Hematopoietic multipotent progenitor cell treated with erythropoietin and hydrocortisone succinate and interleukin-3 and kit ligand, for 6 days (in vitro differentiated cells): ENCODE results near the gene UBE2G1.
"Not testable (repeated sequence)": the region's sequence is repeated elsewhere in the genome, so short reads cannot be mapped to it uniquely, and the experiment has no call there.

Experiments used
- DNase-seq: peaks from one replicate; pipeline ENCODE4 v3.0.0-alpha.2; 2015

Gene UBE2G1, protein sequence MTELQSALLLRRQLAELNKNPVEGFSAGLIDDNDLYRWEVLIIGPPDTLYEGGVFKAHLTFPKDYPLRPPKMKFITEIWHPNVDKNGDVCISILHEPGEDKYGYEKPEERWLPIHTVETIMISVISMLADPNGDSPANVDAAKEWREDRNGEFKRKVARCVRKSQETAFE

DNA sequence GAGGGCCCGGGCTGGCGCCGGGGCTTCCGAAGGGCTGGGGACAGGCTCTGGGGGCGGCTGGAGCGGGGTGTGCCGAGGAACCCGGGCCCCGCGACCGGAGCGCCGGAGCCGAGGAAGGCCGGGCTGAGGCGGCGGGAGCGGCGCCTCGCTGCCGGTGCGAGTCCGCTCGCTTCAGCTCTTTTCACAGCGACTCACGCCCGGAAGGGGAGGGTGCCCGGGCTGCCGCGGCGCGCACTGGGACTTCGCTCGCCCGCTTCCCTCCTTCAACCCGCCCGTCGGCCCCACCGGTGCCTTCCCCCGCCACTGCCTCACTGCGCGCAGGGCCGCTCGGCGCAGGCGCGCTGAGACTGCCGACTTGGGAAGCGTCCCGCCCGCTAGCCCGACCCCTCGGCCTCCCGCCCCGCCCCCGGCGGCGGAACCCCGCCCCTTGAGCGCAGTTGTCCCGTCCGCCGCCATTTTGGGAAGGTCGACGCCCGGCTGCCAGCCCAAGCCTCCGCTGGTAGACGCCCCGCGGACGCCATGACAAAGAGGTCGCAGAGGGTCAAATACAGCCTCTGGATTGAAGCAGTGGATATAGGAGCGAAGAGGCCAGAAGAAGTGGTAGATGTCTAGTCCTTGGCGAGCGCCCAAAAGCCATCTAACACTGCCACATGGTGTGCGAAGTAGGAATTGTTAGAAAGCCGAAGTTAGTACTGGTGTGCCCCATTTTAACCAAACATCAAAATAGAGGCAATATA is at the start of gene UBE2G1:
Gene UBE2G1, minus strand, starts transcription at position 349 of the 737 bp plus-strand sequence. CDS start 359 bp downstream, outside the sequence.
- peak; percentile 99 for DNase-seq

DNA sequence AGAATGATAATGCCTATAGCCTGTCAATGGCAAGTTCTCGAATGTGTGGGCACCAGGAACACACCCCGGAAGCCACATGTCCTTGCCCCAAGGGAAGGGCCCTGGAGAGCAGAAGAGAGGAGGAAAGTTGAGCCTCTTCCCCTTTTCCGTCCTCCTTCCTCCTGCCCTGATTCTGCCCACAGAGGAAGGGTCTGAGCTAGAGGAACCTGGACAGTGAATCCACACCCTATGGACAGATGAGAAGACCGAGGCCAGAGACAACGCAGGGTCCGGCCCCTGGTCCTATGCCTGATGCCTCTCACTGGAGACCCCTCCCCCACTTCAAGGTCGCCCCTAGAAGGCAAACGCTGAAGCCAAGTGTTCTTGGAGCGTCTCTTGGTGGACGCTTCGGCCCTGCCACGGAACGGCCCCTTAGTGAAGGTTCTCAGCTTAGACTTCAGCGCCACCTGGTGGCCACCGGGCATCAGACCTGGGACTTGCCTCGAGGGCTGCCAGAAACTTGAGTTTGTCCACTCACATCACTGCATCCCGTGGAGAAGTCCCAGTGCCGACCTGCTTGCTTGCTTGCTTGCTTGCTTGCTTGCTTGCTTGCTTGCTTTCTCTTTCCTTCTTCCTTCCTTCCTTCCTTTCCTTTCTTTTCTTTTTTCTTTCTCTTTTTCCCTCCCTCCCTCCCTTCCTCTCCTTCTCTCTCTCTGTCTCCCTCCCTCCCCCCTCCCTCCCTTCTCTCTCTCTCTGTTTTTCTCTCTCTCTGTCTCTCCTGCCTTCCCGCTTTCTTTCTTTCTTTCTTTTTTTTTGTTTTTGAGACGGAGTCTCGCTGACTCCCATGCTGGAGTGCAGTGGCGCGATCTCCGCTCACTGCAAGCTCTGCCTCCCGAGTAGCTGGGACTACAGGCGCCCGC is 46.7 kb upstream of the UBE2G1 start:
- DNase-seq = peak; percentile 94

DNA sequence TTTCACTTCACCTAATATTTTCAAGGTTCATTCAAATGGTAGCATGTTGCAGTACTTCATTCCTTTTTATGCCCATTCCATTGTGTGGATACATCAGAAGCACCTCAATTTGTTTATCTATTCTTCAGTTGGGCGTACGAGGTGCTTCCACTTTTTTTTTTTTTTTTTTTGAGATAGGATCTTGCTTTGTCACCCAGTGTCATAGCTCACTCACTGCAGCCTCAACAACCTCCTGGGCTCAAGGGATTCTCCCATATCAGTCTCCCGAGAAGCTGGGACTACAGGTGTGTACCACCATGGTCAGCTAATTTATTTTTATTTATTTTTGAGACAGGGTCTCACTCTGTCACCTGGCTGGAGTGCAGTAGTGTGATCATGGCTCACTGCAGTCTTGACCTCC is 44.7 kb upstream of the UBE2G1 start:
- DNase-seq = peak; percentile 36

DNA sequence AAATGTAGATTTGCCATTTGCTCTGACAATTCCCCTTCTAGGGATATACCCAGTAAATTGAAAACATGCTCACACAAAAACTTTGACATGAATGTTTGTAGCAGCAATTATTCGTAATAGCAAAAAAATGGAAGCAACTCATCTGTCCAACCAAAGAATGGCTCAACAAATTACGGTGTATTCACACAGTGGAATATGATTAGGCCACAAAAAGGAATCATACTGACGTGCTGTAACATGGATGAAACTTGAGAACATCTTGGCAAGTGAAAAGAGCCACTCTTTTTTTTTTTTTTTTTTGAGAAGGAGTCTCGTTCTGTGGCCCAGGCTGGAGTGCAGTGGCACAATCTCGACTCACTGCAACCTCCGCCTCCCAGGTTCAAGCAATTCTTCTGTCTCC is 43.2 kb upstream of the UBE2G1 start:
- no peak for DNase-seq

DNA sequence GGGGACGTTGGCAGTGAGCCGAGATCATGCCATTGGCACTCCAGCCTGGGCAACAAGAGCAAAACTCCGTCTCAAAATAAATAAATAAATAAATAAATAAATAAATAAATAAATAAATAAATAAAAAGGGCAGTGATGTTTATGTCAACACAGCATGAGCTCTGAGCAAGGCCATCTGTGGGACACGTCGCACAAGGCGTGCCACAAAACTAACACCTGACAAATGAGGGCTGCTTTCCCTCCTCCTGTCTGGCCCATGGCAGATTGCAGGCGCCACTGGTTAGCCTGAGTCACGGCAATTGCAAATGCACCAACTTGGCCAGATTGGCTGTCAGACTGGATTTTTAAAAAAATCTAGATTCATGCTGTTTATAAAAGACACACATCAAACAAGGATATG is 41.4 kb upstream of the UBE2G1 start:
- no peak for DNase-seq

DNA sequence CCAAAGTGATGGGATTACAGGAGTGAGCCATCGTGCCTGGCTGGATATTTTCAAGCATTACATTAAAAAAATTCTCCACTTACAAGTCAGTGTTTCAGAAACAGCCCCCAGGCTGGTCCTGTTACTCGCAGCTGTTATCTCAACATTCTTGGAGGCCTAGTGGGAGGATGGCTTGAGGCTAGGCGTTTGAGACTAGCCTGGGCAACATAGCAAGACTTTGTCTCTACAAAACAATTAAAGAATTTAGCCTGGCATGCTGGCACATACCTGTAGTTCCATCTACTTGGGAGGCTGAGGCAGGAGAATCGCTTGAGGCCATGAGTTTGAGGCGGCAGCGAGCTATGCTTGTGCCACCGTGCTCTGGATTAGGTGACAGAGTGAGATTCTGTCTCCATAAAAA is 40.7 kb upstream of the UBE2G1 start:
- DNase-seq = no peak

DNA sequence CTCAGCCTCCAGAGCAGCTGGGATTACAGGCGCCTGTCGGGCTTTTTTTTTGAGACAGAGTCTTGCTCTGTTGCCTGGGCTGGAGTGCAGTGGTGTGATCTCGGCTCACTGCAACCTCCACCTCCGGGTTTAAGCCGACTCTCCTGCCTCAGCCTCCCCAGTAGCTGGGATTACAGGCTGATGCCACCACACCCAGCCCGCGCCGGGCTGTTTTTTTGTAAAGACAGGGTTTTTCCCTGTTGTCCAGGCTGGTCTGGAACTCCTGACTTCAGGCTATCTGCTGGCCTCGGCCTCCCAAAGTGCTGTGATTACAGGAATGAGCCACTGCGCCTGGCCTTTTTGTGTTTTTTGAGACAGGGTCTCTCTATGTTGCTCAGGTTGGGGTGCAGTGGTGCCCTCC is 39.9 kb upstream of the UBE2G1 start:
- DNase-seq = no peak

DNA sequence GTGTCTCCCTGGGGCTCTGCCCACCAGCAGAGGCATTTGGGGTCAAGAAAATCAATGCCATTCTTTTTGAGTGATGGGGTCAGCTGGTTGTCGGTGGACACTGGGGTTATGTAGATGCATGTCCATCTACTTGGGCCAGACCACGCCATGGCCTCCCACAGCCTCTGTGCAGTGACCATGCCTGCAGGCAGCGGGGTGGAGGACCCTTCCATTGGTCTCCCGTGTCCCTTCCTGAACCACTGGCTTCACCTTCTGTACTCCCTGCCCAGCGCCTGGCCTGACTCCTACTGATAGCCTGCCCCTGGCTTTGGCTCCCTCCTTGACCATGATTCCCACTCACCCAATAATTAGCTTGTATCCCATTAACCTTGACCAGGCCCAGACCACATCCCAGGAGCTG is 39.2 kb upstream of the UBE2G1 start:
- DNase-seq = no peak

DNA sequence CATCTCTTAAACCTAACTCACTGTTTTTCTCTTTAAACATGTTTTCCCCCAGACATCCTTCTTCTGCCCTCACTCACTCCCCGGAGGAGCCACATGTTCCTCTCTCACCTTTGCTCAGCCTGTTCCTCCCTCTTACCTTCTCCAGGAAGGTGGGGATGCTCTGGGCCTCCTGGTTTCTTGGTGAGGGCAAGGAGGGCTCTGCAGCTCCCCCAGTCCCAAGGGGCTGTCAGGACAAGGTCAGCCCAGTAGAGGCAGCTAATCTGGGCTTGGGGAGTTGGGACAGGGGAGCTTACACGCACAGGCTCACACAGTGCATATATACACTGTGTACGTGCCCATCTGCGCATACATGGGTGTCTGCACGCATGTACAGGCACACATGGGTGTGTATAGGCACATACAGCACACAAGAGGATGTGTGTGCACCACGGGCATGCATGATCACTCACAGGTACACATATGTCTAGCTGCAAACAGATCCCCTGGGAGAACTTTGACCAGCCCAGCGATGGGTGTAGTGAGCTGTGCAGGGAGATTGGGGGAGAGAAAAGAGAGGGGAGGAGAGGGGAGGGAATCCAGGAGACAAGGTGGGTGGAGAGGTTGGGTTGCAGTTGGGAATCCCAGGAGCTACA is 38.7 kb upstream of the UBE2G1 start:
- no peak for DNase-seq

DNA sequence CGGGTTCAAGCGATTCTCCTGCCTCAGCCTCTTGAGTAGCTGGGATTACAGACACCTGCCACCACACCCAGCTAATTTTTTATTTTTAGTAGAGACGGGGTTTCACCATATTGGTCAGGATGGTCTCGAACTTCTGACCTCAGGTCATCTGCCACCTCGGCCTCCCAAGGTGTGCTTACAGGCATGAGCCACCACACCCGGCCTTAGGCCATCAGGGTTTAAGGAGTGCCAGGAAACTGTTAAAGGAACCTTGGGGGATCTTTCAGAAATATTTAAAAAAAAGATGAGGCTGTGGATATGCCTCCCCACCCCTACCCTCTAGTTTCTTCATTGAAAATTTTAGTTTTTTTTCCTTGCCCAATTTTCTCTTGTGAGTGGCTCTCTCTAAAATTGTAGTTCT is 31.4 kb upstream of the UBE2G1 start:
- DNase-seq = no peak

DNA sequence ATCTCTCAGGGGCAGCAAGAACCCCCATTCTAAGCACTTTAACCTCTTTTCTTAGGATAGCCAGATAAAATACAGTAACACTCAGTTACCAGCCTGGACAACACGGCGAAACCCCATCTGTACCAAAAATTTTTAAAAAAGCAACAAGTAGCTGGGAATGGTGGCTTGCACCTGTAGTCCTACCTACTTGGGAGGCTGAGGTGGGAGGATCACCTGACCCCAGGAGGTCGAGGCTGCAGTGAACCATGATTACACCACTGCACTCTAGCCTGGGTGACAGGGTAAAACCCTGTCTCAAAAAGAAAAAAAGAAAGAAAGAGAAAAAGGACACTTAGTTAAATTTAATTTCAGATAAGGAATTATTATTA is 28.6 kb upstream of the UBE2G1 start:
- DNase-seq = no peak

DNA sequence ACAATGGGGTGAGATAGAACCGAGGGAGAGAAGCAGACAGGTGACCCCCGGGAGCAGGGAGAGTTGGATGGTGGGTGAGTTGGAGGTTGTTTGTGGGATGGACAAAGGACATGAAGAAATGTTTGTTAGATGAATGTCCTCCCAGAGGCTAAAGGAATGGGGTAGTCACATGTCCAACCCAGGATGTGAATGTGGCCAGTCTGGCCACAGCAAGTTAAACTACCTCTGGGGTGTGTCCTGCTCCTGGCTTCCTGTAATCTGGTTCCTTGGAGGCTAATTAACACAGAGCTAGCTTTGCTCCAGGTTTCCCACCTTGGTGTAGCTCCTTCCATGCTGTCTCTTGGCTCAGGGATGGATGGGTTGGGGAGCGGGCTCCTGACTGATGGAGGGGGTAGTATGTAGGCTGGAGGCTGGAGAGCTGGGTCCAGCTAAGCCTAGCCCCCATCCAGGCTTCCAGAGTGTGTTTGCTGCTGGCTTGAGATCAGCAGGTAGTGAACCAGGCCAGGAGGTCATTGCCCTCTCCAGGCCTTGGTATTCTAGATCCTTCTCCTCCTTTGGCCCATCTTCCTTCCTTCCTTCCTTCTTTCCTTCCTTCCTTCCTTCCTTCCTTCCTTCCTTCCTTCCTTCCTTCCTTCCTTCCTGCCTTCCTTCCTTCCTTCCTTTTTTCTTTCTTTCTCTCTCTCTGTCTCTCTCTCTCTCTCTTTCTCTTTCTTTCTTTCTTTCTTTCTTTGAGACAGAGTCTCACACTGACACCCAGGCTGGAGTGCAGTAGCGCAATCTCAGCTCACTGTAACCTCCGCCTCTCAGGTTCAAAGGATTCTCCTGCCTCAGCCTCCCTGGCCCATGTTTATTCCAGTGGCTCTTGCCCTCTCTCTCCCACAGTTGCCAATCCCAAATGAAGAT is 28.0 kb upstream of the UBE2G1 start:
- DNase-seq = no peak

DNA sequence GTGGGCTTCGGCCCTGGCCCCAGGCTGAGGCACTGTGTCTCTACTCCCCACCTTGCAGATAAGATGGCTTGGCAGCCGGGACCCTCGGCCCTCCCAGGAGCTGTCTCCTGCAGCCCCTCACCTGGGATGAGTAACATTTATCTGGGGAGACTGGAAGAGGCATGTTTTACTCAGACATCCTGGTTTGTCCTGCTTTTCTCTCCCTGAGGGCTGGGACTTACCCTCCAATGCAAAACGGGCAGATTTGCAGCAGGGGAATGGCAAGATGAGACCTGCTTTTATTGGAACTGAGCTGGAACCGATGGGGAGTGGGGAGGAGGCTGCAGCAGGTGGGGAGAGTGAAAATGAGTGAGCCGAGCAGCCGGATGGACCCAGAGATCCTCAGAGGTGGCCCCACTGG is 27.3 kb upstream of the UBE2G1 start:
- DNase-seq = no peak

DNA sequence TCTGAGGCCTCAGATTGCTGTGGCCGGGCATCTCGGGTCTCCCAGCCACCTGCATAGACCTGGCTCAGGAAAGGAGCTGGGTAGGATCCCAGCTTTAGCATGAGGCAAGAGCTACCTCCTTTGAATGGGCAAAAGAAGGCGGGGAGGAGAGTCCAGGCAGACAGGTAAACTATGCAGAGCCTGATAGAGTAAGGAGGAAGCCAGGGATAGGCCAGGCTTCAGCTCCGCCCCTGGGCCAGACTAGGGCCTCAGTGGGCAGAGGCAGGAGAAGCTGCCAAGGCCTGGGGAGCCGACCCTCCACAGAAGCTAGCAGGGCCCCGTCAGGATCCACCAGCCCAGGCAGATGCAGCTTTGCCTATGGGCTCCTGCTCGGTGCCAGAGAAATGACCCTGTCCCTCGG is 22.6 kb upstream of the UBE2G1 start:
- DNase-seq = no peak

DNA sequence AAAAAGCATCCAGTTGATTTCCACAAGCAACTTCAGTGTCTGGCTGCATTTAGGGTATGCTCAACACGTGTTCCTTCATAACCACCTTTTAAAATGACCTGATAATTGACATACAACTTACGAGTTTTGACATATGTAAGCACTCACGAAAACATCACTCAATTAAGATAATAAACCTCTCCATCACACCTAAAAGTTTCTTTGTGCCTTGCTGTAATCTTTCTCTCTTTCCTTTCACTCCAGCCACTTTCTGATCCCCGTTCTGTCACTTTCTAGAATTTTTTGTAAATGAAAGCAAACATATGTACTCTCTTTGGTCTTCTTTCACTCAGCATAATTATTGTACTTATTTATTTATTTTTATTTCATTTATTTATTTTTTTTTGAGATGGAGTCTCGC is 20.7 kb upstream of the UBE2G1 start:
- no peak for DNase-seq

DNA sequence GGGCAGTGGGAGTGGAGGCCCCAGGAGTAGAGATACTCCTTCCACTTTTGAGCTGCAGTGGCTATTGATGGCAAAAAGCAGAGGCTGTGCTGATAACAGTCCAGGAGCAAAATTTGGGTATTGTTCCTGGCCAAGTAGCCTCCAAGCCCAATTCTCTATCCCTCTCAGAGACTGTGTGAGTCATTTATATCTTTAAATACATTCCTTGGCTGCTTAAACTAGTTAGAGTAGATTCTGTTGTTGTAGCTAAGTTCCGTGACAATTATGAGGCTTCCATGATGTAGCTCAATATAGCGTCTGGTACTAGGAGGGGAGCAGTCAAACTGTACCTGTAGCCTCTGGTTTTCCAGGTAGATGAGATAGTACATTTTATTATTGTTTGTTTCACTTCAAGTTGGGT is 19.9 kb upstream of the UBE2G1 start:
- DNase-seq = no peak

DNA sequence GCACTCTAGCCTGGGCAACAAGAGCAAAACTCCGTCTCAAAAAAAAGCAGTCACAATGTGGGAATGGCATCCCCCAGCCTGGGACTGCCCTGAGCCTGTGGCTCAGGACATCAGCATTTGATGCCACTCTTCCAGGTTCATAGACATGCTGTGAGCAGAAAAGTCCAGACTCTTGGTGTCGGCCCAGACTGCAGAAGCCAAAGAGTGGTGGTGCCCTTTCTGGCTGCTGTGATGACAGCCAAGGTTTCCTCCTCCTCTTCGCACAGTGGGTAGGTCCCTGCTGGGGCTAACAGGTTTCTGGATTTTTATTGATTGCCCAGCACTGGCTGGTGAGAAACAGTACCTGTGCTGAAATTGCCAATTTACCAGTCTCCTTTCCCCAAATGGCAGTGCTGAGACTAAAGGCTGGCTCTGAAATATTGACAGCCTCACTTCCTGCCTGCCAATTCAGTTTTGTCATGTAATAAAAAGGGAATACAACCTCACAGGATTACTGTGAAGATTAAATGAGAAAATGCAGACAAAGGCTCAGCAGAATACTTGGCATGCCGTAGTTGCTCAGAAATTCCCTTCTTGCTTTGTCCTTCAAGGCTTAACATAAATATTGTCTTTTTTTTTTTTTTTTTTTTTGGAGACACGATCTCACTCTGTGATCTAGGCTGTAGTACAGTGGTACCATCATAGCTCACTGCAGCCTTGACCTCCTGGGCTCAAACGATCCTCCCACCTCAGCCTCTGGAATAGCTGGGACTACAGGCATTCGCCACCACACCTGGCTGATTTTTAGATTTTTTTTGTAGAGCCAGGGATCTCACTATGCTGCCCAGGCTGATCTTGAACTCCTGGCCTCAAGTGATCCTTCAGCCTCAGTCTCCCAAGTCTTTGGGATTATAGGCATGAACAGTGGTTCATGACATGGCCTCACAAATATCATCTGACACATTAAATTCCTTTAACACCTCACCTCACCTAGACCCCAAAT is 15.5 kb upstream of the UBE2G1 start:
- DNase-seq = no peak

DNA sequence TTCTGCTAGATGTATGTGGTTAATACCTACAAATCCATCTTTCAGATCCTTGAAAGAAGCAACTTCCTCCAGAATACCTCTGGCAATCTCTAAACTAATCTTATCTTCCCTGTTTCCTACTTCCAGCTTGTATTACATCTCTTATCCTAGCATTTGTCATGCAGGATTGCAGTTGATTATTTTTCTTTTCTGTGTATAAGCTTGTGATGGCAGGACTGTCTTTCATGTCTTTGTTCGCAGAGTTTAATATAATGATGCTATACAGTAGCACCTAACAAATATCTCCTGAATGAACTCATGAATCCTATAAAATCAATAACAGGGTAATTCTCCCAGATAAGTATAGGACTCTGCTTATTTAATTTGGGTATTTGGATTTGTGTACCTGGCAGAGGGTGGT is 12.2 kb upstream of the UBE2G1 start:
- no peak for DNase-seq

DNA sequence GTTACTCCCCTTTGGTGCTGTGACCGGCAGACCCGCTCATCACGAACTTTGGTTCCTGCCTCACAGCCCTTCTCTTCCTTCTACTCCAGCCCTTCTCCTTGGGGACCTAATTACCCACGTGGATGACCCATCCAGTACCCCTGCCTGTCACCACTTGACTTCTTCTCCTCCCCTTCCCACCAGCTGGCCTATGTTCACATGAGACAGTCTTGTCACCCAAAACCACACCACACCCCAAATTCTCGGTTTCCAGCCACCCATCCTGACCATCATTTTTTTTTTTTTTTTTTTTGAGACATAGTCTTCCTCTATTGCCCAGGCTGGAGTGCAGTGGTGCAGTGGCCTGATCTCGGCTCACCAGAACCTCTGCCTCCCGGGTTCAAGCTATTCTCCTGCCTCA is 10.8 kb upstream of the UBE2G1 start:
- not testable (repeated sequence) for DNase-seq

DNA sequence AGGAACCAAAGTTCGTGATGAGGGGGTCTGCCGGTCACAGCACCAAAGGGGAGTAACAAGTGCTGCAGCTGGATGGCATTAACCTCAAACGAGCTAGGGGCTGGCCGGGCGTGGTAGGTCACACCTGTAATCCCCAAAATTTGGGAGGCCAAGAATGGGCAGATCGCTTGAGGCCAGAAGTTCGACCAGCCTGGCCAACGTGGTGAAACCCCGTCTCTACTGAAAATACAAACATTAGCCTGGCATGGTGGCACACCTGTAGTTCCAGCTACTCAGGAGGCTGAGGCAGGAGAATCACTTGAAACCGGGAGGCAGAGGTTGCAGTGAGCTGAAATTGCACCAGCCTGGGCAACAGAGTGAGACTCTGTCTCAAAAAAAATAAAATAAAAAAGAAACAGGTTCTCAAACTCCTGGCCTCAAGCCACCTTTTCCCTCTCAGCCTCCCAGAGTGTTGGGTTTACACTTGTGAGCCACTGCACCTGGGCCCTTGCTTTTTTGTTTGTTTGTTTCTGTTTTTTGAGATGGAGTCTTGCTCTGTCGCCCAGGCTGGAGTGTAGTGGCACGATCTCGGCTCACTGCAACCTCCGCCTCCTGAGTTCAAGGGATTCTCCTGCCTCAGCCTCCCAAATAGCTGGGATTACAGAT is 9.4 kb upstream of the UBE2G1 start:
- not testable (repeated sequence) for DNase-seq
